LNCaP clone FGC (cell line): ENCODE data around the gene ADGRD1.

Experiments
- DNase-seq: peaks from one replicate; pipeline ENCODE4 v3.0.0-alpha.2; 2011; ENCODE audit warnings: low read depth
- H3K4me3 ChIP-seq: 2 replicates; pipeline ENCODE4 v1.5.1; 2011; ENCODE audit warnings: mild to moderate bottlenecking, low read depth, low read length, control low read depth
- TF ChIP-seq, protein P1 (sequence below): IDR thresholded peaks from 2 replicates; pipeline ENCODE4 v1.5.1; 2012; ENCODE audit warnings: mild to moderate bottlenecking; ENCODE audit not compliant: control insufficient read depth, insufficient read depth; ENCODE audit errors: extremely low read depth

The ADGRD1 gene

DNA sequence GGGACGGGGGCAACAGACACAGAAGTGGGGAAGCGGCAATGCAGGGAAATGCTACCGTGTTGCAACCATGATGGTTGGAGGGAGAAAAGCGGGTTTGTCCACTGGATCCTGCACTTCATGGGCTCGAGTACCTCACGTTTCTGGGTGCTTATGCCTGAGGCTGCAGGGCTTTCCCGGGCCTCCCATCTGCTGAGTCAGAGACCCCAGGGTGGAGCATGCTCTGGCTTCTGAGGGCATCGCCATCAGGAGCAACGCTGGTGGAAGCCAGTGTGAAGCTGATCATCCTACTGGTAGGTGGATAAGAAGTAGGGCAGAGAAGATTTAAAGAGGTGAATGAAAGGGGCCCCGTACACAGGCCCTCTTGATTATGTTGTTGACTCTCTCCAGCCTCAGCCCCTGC is 5.0 kb upstream of the ADGRD1 start:
- no peak for DNase-seq
- no peak overlapping the region for H3K4me3 ChIP-seq
- TF ChIP-seq, protein P1, sequence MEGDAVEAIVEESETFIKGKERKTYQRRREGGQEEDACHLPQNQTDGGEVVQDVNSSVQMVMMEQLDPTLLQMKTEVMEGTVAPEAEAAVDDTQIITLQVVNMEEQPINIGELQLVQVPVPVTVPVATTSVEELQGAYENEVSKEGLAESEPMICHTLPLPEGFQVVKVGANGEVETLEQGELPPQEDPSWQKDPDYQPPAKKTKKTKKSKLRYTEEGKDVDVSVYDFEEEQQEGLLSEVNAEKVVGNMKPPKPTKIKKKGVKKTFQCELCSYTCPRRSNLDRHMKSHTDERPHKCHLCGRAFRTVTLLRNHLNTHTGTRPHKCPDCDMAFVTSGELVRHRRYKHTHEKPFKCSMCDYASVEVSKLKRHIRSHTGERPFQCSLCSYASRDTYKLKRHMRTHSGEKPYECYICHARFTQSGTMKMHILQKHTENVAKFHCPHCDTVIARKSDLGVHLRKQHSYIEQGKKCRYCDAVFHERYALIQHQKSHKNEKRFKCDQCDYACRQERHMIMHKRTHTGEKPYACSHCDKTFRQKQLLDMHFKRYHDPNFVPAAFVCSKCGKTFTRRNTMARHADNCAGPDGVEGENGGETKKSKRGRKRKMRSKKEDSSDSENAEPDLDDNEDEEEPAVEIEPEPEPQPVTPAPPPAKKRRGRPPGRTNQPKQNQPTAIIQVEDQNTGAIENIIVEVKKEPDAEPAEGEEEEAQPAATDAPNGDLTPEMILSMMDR: no peak

- no peak for DNase-seq
- H3K4me3 ChIP-seq: no peak overlapping the region
- TF ChIP-seq, protein P1: no peak
These were observed 3.9 kb upstream of the ADGRD1 start for GRCh38 chr12:130949806-130950205.

DNA sequence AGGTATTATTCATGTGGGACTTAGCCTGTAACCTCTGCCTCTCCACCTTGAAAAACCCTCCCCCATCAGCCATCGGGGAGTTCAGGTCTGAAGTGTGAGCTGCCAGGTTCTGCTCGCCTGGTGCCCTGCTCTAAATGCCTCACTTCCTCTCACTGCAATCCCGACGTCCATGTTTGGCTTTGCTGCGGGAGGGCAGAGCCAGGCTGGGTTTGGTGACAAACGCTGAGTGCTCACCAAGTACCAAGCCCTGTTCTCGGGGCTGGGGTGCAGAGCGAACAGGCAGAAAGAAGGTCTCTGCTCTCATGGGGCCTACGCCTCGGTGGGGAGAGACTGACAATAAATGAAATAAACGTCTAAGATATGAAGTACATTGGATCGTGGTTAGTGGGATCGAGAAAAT is 2.1 kb upstream of the ADGRD1 start:
- DNase-seq: no peak
- H3K4me3 ChIP-seq: no peak overlapping the region
- TF ChIP-seq, protein P1: no peak

DNA sequence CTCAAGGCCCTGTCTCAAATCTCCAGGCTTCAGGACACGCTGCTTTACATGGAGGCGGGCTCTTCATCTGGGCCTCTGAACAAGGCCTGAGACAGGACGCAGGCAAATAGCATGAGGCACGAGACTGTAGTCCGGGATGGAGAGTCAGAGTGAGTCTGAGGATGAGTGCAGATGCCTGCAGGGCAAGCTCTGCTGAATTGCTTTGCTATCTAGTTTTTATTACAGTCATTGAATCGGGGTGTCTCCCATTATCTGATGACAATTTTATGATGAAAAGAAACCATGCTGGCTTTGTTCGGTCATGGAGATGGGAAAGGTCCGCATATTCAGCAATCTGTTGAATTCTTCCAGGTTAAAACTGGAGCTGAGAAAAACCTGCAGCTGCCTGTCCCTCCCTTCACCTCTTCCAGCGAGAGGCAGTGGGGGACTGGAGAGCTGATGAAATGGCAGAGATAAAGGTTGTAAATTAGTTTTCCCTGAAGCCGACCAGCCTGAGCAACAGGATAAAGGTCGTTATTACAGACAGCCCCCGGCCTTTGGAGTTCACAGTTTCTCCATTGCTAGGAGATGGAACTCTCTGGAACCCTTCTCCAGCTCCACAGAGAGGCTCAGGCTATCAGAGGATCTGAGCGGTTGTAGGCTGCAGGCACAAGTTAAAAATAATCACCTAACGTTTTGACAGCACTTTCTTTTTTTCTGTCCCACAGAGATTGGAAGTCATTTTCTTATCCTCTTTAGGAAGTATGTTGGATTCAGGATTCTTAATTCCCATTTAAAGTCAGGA is 1.3 kb upstream of the ADGRD1 start:
- H3K4me3 ChIP-seq: no peak overlapping the region
- TF ChIP-seq, protein P1: no peak
- DNase-seq: no peak

DNA sequence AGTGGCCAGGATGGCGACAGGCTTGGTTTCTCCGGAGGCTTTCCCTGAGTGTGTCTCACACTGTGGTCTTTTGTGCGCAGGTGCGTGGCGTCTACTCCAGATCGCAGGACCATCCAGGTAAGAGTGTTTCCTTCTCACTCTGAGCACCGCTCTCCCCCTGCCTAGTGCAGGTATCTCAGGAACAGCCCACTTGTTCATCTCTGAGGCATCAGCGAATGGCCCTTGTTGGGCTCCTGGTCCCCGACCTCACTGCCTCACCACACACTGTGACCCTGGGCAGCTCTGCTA is 781 bp downstream of the ADGRD1 start:
- no peak overlapping the region for H3K4me3 ChIP-seq
- TF ChIP-seq, protein P1: no peak

GRCh38 chr12:130955238-130955816 is 1.6 kb downstream of the ADGRD1 start:
- H3K4me3 ChIP-seq: no peak overlapping the region
- no peak for DNase-seq
- TF ChIP-seq, protein P1: no peak

More for the DNA sequence above, 781 bp downstream of the ADGRD1 start:
- DNase-seq: no peak

- TF ChIP-seq, protein P1: no peak
- no peak overlapping the region for H3K4me3 ChIP-seq
- DNase-seq: no peak
These were observed 2.3 kb downstream of the ADGRD1 start for GRCh38 chr12:130956009-130956408.
